SH-SY5Y (cell line): ENCODE results near the gene GAST.

Experiments
- GATA2 ChIP-seq: IDR thresholded peaks from 2 replicates; pipeline ENCODE4 v1.6.1; 2011; ENCODE audit warnings: mild to moderate bottlenecking, low read depth, low read length
- GATA3 ChIP-seq: IDR thresholded peaks from 2 replicates; pipeline ENCODE4 v1.6.1; 2011; ENCODE audit warnings: low read depth, mild to moderate bottlenecking, low read length, moderate library complexity

Gene GAST

DNA sequence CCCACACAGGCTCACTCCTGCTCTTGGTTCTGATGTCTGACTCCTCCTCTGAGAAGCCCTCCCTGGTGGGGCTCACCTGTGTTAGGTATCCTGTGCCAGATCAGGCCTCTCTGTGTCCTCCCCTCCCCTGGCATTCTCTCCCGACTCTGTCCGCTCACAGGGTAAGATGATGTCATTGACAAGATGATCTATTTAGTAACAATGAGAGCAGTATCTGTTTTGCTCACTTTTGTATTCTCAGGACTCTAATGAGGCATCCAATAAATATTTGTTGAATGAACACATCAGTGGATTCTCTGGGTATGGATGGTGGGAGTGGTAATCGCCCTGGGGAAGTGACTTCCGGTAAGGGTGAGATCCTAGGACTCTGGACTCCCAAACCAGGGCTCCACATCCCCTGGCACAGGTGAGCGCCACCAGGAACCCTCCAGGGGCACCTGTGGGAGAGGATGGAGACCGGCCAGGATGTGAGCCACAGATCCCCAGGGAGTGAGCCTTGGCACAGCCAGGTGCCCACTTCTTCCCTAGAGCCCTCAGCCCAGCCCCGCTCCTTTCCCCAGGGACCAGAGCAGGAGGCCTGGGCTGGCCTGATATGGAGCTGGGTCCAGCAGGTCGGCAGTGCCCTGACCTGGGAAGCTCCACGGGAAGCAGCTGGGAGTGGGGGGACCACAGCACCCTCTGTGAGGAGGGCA is 27.7 kb downstream of the GAST start:
- TF ChIP-seq GATA3 (no peak), GATA2 (no peak)

DNA sequence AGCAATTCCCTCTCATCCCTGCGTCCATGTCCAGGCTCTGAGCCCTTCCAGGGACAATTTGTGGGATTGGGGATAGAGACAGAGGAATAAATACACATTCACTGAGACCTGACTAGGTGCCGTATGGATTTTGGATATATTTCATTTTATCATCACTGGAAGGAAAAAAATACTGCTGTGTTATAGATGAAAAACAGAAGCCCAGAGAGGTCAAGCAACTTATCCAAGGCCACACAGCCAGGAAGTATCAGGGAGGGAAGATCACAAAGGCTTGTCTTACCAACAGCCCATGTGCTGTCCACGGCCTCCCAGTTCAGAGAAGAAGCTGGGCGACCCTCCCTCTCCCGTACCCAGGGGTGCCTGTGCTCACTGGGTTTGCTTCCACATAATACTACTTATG is 28.4 kb downstream of the GAST start:
- no peak for TF ChIP-seq GATA2
- no peak for TF ChIP-seq GATA3

DNA sequence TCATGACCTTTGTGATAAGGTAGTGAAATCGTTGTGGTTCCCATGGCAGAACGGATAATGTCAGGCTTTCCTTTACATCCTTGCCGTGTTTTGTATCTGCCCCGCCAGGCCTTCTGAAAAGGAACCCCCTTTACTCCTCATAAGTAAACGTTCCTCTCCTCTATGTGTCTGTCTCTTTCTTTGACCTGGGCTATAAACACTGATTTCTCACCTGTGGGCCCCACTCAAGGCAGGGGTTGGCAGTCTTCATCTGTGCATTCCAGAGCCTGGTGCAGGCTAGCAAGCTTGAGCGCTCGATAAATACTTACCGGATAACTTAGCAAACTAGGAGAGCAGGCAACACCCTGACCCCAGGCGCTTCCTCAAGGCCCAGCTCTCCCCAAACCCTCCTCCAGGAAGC is 29.6 kb downstream of the GAST start:
- TF ChIP-seq GATA2, result no peak

DNA sequence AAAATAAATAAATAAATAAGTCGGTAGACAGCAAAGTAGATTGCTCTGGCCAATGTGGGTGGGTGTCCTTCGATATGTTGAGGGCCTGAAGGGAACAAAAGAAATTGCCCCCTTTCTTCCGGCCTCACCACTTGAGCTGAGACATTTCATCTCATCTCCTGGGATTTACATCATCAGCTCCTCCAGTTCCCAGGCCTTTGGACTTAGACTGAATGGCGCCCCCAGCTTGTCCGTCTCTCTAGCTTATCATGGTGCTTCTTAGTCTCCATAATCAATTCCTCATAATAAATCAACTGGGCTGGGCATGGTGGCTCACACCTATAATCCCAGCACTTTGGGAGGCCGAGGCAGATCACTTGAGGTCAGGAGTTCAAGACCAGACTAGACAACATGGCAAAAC is 36.1 kb downstream of the GAST start:
- TF ChIP-seq GATA2 (no peak), GATA3 (no peak)

DNA sequence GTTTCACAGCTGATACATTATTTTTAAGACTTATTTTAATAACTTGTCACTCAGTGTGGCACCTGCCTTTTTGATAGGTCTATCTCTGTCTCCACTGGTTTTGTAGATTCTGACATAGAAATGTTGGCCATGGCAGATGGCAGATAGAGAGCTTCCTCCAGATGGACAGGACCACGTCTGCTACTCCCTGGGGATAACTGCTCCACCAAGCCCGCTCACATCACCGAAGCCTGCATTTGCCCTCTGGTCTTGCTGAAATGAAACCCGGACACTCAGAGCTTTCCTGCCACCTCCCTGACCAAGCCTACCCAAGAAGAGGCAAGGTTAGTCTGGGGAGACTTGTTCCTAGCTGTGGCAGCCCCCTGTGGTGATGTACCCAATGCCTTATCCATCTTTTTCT is 38.7 kb downstream of the GAST start:
- TF ChIP-seq GATA2 (no peak), GATA3 (no peak)

DNA sequence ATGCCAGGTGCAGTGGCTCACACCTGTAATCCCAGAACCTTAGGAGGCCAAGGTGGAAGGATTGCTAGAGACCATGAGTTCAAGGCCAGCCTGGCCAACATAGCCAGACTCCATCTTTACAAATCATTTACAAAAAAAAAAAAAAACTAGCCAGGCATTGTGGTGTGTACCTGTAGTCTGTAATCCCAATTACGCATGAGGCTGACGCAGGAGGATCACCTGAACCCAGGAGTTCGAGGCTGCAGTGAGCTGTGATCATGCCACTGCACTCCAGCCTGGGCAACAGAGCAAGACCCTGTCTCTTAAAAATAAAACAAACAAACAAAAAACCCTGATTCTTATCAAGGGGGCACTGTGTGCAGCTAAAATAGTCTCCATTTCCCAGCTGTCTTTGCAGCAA is 39.2 kb downstream of the GAST start:
- TF ChIP-seq GATA3, result no peak
- no peak for TF ChIP-seq GATA2

DNA sequence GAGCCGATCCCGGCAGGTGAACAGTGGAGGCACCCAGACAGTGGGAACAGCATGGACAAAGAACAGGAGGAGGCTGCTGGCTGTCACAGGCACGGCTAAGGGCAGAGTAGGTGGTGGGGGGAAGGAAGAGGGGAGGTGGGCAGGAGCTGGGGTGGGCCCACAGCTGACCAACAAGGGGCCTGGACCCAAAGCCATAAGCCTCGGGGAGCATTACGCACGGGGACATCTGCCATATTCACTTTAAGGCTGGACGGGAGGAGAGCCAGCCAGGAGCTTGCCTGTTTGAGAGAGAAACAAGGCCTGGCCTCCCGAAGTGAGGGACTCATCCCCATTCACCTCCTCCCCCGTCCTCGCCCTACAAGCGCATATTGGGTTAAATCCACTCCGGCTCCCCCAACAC is 41.9 kb downstream of the GAST start:
- no peak for TF ChIP-seq GATA2
- no peak for TF ChIP-seq GATA3

DNA sequence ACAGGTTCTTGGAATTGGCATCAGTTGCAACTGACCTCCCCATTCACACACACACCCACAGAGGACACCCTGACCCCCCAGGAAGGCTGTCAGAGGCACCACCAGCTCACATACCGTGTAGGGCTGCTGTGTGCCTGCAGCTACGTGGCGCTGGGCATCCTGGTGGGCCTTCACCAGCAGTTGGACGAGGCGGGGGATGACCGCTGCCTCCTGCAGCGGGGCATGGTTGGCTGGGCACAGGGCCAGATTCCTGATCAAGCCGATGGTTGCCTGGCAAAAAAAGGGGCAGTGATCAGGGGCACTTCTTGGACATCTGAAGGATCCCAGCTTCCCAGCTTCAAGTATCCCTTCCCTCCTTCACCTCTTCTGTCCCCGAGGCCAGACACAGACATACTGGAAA is 46.5 kb downstream of the GAST start:
- TF ChIP-seq GATA3 (no peak), GATA2 (no peak)

DNA sequence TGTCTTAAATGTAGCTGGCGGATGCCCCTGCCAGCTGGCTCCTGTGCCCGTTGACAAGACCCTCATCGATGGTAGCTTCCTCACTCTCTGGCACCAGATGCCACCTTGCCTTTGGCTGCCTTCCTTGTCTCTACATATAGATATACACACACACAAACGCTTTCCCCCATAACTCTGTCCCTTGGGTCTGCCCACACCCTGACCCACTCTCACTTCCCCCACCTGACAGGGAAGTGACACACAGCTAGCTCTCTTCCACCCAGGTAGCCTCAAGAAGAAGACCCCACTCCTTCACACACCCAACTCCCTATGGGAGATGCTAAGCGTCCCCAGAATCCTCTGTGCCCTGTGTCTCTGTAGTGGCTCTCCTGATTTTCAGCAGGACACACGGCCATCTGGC is 48.7 kb downstream of the GAST start:
- TF ChIP-seq GATA2 (no peak), GATA3 (no peak)

DNA sequence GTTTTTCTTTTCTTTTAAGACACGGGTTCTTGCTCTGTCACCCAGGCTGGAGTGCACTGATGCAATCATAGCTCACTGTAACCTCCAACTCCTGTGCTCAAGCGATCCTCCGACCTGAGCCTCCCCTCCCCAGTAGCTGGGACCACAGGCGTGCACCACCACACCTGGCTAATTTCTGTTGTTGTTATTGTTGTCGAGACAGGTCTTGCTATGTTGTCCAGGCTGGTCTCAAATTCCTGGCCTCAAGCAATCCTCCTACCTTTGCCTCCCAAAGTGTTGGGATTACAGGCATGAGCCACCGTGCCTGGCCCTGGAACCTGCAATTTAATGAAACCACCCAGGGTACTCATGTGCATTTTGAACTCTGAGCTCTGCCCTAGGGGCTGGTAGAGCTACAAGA is 50.3 kb downstream of the GAST start:
- TF ChIP-seq GATA3 (no peak), GATA2 (no peak)

DNA sequence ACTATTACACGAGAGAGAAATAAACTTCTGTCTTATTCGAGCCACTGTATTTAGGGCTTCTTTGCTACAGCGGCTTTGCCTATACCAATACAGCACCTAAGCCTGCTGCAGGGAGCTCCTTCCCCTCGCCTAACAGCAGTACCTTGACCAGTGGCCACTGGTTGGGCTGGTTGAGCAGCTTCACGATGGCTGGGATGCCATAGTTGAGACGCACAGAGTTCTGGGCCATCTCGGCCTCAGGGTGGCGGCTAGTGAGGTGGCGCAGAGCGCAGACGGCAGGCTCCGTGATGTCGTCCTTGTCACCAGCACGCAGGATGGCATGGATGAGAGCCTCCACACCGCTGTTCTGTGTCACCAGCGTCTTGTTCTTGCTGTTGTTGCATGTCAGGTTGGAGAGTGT is 50.7 kb downstream of the GAST start:
- TF ChIP-seq GATA2 (no peak), GATA3 (no peak)

DNA sequence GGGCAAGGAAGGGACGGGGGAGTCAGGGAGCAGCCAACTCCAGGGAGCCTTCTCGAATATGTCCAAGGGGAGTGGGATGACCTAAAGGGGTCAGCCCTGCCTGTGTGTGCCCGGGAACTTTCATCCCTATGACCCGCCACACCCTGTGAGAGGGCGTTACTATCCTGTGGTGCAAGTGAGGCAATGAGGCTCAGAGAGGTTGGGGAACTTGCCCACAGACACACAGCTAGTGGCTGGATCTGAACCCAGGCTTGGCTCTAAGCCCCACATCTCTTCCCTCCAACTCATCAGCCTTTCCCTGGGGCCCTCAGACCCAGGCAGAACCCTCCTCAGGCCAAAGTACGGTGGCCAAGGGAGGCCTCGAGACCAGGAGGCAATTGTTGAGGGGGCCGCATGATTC is 51.2 kb downstream of the GAST start:
- TF ChIP-seq GATA2, result no peak
- no peak for TF ChIP-seq GATA3
